Epithelial cell of proximal tubule (primary cell): Measurements from ENCODE around the gene MAP7. TPM values are rescaled to one million over a fixed set of nuclear protein-coding genes. Genes with fewer than 3 reads are reported as not detected.
A peak's percentile ranks its signal among the peaks of the same experiment; 100 is the strongest.

Source experiments
- DNase-seq: peaks from one replicate; pipeline ENCODE4 v3.0.0-alpha.2; 2011; ENCODE audit warnings: low read depth
- H3K4me3 ChIP-seq: 2 replicates; pipeline ENCODE4 v1.5.1; 2011; ENCODE audit warnings: low read depth, mild to moderate bottlenecking, low read length
- CTCF ChIP-seq: conservative IDR thresholded peaks from 2 replicates; pipeline ENCODE4 v1.5.1; 2012; ENCODE audit warnings: low read depth, mild to moderate bottlenecking, low read length
- total RNA-seq: library from RNA; depleted of rRNA; stranded (reverse); fragments of >200 nt; gene quantifications from 2 replicates; pipeline ENCODE4 v1.2.3, GENCODE V29; 2015

Gene MAP7
- total RNA-seq, 1 donor from 2014 or later: 16.1 TPM

- TF ChIP-seq CTCF: no peak
- no peak overlapping the region for H3K4me3 ChIP-seq
- no peak for DNase-seq
Measured at GRCh38 chr6:136510299-136510698, 39.9 kb downstream of the MAP7 start.

GRCh38 chr6:136508725-136509392 is 41.4 kb downstream of the MAP7 start:
- H3K4me3 ChIP-seq: no peak overlapping the region
- no peak for TF ChIP-seq CTCF
- peak; percentile 41 for DNase-seq

- no peak overlapping the region for H3K4me3 ChIP-seq
- DNase-seq: no peak
- TF ChIP-seq CTCF: no peak
Measured at GRCh38 chr6:136506124-136506799, 44.0 kb downstream of the MAP7 start.

GRCh38 chr6:136503303-136504029 is 46.8 kb downstream of the MAP7 start:
- no peak for DNase-seq
- TF ChIP-seq CTCF: no peak
- no peak overlapping the region for H3K4me3 ChIP-seq

GRCh38 chr6:136502786-136503185 is 47.4 kb downstream of the MAP7 start:
- TF ChIP-seq CTCF: no peak
- no peak for DNase-seq
- H3K4me3 ChIP-seq: no peak overlapping the region

GRCh38 chr6:136501514-136501913 is 48.7 kb downstream of the MAP7 start:
- TF ChIP-seq CTCF: no peak
- no peak for DNase-seq
- H3K4me3 ChIP-seq: no peak overlapping the region
